Gastroesophageal sphincter (tissue), 3 donors: ENCODE data around the gene HNRNPA0.

ENCODE experiments used
- CTCF ChIP-seq, 4 experiments: fragments of 200-600 bp in 2 of 4; fragments of 450-650 bp in 2 of 4; sonication (generic) in 1 of 4; IDR thresholded peaks; one replicate each; pipeline ENCODE4 v1.5.1; 2017 to 2019; ENCODE audit warnings: antibody characterized with exemption in 4 of 4, mild to moderate bottlenecking in 2 of 4, moderate library complexity in 2 of 4
- EP300 ChIP-seq: sonication (generic); formaldehyde crosslinking; IDR thresholded peaks from one replicate; pipeline ENCODE4 v1.6.1; 2017; ENCODE audit warnings: antibody characterized with exemption, mild to moderate bottlenecking
- POLR2A ChIP-seq, 2 donors: fragments of 450-650 bp; IDR thresholded peaks; one replicate each; pipeline ENCODE4 v1.6.1; 2017; ENCODE audit warnings: antibody characterized with exemption in 2 of 2, mild to moderate bottlenecking in 2 of 2, moderate library complexity in 1 of 2

GRCh38 chr5:137699336-137700281, 54.6 kb downstream of the HNRNPA0 start:
- TF ChIP-seq POLR2A (IDR thresholded peaks at IDR 0.05), result no peak
- TF ChIP-seq CTCF (IDR thresholded peaks at IDR 0.05), result no peak
- TF ChIP-seq EP300, result no peak
